ENCODE data around the gene PQBP1.
"Not testable (repeated sequence)": the region's sequence is repeated elsewhere in the genome, so short reads cannot be mapped to it uniquely, and the experiment has no call there.

PQBP1 gene

GRCh38 chrX:48883729-48884128, 14.0 kb upstream of the PQBP1 start:
- TF ChIP-seq CTCF (conservative IDR thresholded peaks at IDR 0.05; ENCODE audit: low read depth, low read length) = no peak
- DNase-seq (ENCODE audit: low read depth) = no peak
- H3K4me3 ChIP-seq (ENCODE audit: low read length) = no peak overlapping the region

GRCh38 chrX:48886586-48886985, 11.1 kb upstream of the PQBP1 start:
- not testable (repeated sequence) for DNase-seq (ENCODE audit: low read depth); H3K4me3 ChIP-seq (ENCODE audit: low read length)

GRCh38 chrX:48890296-48890925, 7.3 kb upstream of the PQBP1 start:
- DNase-seq (ENCODE audit: low read depth) = no peak
- no peak for TF ChIP-seq CTCF (conservative IDR thresholded peaks at IDR 0.05; ENCODE audit: low read depth, low read length)
- peak overlapping the region; percentile 43 for H3K4me3 ChIP-seq (ENCODE audit: low read length)

- H3K4me3 ChIP-seq (ENCODE audit: low read length) = peak overlapping the region; percentile 43
- no peak for TF ChIP-seq CTCF (conservative IDR thresholded peaks at IDR 0.05; ENCODE audit: low read depth, low read length)
- DNase-seq (ENCODE audit: low read depth) = no peak
Observed at GRCh38 chrX:48890934-48891401, 6.8 kb upstream of the PQBP1 start.

GRCh38 chrX:48891402-48892288, 6.1 kb upstream of the PQBP1 start:
- DNase-seq (ENCODE audit: low read depth) = peak; percentile 30
- H3K4me3 ChIP-seq (ENCODE audit: low read length) = peak overlapping the region; percentile 43
- TF ChIP-seq CTCF (conservative IDR thresholded peaks at IDR 0.05; ENCODE audit: low read depth, low read length) = peak; percentile 46

GRCh38 chrX:48892896-48893295, 4.8 kb upstream of the PQBP1 start:
- DNase-seq (ENCODE audit: low read depth) = no peak
- no peak for TF ChIP-seq CTCF (conservative IDR thresholded peaks at IDR 0.05; ENCODE audit: low read depth, low read length)
- no peak overlapping the region for H3K4me3 ChIP-seq (ENCODE audit: low read length)

- no peak for DNase-seq (ENCODE audit: low read depth)
- no peak overlapping the region for H3K4me3 ChIP-seq (ENCODE audit: low read length)
- TF ChIP-seq CTCF (conservative IDR thresholded peaks at IDR 0.05; ENCODE audit: low read depth, low read length) = no peak
Observed at GRCh38 chrX:48893556-48894348, 4.0 kb upstream of the PQBP1 start.
